LNCAP (cell line): ENCODE results near the gene FBXW2.

Experiments
- TF ChIP-seq, protein P1 (sequence below): fragments of 450-650 bp; IDR thresholded peaks from 2 replicates; pipeline ENCODE4 v1.5.1; 2017; ENCODE audit warnings: mild to moderate bottlenecking

The FBXW2 gene

DNA sequence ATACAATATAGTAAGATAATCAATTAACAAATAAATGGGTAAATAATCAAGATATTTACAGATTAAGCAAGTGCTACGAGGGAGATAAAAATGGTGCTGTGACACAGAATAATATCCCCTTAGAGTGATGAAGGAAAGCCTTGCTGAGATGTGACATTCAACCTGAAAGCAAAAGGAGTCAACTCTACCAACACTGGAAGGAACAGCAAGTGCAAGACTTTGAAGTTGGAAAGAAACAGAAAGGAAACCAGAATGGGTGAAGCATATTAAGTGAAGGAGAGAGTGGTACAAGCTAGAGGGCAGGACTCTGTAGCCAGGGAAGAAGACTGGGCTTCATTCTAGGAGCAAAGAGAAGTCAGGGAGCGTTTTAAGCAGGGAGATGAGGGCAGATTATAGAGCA is 66.7 kb downstream of the FBXW2 start:
- TF ChIP-seq, protein P1, sequence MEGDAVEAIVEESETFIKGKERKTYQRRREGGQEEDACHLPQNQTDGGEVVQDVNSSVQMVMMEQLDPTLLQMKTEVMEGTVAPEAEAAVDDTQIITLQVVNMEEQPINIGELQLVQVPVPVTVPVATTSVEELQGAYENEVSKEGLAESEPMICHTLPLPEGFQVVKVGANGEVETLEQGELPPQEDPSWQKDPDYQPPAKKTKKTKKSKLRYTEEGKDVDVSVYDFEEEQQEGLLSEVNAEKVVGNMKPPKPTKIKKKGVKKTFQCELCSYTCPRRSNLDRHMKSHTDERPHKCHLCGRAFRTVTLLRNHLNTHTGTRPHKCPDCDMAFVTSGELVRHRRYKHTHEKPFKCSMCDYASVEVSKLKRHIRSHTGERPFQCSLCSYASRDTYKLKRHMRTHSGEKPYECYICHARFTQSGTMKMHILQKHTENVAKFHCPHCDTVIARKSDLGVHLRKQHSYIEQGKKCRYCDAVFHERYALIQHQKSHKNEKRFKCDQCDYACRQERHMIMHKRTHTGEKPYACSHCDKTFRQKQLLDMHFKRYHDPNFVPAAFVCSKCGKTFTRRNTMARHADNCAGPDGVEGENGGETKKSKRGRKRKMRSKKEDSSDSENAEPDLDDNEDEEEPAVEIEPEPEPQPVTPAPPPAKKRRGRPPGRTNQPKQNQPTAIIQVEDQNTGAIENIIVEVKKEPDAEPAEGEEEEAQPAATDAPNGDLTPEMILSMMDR: no peak

DNA sequence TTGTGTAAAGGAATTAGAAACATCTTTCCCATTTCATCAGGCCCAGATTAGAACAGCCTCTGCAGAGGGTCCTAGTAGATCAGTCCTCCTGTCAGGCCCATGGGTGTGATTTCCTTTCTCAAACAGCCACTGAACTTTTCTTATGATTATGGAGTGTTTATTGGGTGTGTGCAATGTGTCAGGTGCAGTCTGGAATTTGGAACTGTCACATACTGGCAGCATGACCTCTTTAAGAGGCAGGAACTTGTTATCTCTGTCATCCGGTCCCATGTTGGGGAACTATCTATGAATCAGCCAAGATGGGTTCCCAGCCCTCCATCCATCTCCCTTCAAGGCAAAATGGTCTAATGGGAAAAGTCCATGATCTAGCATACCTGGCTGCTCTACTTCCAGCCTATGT is 67.3 kb downstream of the FBXW2 start:
- TF ChIP-seq, protein P1: no peak

DNA sequence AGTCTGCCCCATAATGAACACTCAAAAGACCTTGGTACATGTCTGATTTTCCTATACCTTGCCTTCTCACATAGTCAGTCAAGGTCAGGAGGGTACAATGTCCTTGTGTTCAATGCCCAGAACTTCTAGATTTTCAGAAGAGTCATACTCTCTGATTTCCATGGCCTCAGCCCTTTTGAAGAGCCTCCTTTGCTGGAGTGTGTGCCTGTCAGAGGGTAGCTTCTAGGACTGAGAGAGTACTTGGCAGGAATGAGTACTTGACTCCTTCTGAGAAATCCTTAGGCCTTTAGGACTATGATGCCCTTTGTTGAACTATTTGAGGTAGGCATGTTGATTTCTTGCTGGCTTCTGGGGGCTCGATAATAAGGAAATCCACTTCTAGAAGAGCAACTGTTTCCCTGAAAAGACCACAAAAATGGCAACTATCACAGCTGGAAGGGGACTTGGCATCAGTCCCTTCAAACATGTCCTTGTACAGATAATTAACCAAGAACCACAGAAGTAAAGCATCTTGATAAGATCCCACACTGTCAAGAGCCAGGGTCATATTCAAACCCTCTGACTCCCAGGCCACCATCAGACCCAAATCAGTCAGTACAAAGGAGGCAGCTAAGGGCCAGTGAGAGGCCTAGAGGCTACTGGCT is 68.3 kb downstream of the FBXW2 start:
- TF ChIP-seq, protein P1: no peak

DNA sequence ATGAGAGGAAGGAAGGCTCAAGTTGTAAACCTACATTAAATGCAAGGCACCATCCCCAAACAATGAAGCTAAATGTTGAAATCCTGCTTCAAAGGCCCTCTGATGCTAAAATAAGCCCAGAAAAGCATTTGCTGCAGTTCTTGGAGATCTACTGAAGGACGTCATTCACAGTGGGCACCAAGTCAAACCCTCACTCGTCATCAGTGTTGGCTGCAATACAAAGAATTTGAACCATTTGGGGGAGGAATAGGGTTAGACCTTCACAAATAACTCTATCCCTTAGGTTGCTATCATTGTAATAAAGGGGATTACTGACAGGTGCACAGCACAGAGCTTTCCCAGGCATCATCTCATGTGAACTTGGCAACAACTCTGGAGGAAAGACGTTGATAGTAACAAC is 69.7 kb downstream of the FBXW2 start:
- TF ChIP-seq, protein P1: no peak

DNA sequence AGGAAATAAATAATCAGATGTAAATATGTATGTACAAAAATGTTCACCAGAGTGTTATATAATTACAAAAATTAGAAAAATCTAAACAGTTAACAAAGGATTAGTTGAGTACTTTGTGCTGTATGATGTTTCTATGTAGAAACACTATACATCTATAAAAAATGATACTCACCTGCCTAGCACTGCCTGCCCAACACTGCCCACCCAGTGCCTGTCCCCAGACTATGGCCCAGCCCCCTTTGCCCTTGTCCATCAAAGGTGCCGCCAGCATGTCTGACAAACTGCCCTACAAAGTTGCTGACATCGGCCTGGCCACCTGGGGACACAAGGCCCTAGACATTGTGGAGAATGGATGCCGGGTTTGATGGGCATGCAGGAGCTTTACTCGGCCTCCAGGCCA is 72.8 kb downstream of the FBXW2 start:
- TF ChIP-seq, protein P1: no peak

DNA sequence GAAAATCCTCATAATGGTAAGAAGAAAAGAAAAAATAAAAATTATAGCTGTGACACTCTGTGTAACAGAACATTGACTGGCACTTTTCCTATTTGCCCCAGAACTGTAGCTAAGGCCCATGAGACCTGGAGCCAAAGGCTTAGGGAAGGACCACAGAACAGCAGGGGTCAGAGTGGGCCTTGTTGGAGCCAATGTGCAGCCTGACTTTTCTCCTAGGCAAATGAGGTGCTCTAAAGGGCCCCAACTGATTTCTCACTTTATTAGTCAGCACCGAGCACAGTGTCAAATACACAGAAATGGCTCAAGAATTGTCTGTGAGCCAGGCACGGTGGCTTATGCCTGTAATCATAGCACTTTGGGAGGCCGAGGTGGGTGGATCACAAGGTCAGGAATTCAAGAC is 74.9 kb downstream of the FBXW2 start:
- TF ChIP-seq, protein P1: no peak

DNA sequence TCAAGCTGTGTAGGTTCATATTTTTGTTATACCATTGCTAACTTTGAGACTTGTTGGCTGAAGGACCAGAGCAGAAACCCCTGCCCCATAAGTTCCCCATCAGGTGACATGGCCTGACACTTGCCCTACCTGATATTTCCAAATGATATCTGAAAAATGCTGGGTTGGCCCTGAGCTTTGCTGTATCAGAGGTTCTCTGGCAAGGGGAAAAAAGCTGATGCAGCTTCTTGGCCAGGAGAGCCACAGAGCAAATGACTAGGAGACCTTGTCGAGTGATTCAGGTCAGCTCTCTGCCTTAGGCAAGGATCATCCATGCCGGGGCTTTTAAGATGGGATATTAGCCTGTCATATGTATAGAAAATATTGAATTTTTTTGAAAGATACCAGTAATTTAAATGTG is 76.0 kb downstream of the FBXW2 start:
- TF ChIP-seq, protein P1: no peak

DNA sequence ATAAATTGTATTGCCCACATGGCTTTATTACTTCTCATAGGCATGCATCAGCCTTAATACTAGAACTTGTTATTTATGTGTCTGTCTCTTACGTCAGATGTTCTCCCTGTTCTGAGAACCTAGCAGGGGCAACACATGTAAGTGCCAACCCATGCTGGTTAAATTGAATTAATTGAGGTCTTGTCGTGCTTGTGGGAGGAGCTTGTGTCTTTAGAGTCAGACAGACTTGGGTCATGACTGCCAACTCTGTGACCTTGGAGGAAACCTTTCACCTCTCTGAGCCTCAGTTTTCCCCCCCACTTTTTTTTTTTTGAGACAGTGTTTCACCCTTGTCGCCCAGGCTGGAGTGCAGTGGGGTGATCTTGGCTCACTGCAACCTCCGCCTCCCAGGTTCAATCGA is 76.7 kb downstream of the FBXW2 start:
- TF ChIP-seq, protein P1: no peak
